Neural cell (in vitro differentiated cells): ENCODE data around the gene KRTAP4-6. TPM values are rescaled to one million over a fixed set of nuclear protein-coding genes. Genes with fewer than 3 reads are reported as not detected.
"Not testable (repeated sequence)": the region's sequence is repeated elsewhere in the genome, so short reads cannot be mapped to it uniquely, and the experiment has no call there.

Experiments used
- H2AFZ ChIP-seq: fragments of 200-600, 300-800 bp; sonication (generic), shearing (Covaris generic); 2 replicates; pipeline ENCODE4 v1.6.0; 2014; ENCODE audit warnings: low read depth, mild to moderate bottlenecking, antibody characterized with exemption, low read length, moderate library complexity
- H3F3A ChIP-seq: fragments of 200-600 bp; shearing (Covaris generic); 2 replicates; pipeline ENCODE4 v1.6.1; 2016; ENCODE audit warnings: mild to moderate bottlenecking, moderate library complexity, mixed read lengths, antibody characterized with exemption, low read length; ENCODE audit not compliant: insufficient read depth, poor library complexity, severe bottlenecking
- H3K27ac ChIP-seq: fragments of 200-600, 300-800 bp; sonication (generic), shearing (Covaris generic); 2 replicates; pipeline ENCODE4 v1.5.1; 2014; ENCODE audit warnings: mild to moderate bottlenecking, low read length, moderate library complexity
- H3K27me3 ChIP-seq: fragments of 300-800, 200-600 bp; sonication (generic), shearing (Covaris generic); 2 replicates; pipeline ENCODE4 v1.6.0; 2014; ENCODE audit warnings: mild to moderate bottlenecking, low read depth, low read length, moderate library complexity; ENCODE audit not compliant: insufficient read depth
- H3K36me3 ChIP-seq: fragments of 300-800, 200-600 bp; sonication (generic), shearing (Covaris generic); 2 replicates; pipeline ENCODE4 v1.5.1; 2014; ENCODE audit warnings: mild to moderate bottlenecking, antibody characterized with exemption, low read length, moderate library complexity; ENCODE audit not compliant: insufficient read depth
- H3K4me2 ChIP-seq: fragments of 300-800, 200-600 bp; sonication (generic), shearing (Covaris generic); 2 replicates; pipeline ENCODE4 v1.6.0; 2014; ENCODE audit warnings: mild to moderate bottlenecking, low read length
- H3K4me3 ChIP-seq: fragments of 300-800, 200-600 bp; sonication (generic), shearing (Covaris generic); 2 replicates; pipeline ENCODE4 v1.5.1; 2014; ENCODE audit warnings: mild to moderate bottlenecking, low read length, moderate library complexity
- H3K79me2 ChIP-seq: fragments of 200-600 bp; shearing (Covaris generic); replicated peaks from 2 replicates; pipeline ENCODE4 v1.6.0; 2014; ENCODE audit warnings: mild to moderate bottlenecking, low read length, moderate library complexity; ENCODE audit not compliant: insufficient read depth
- H3K9ac ChIP-seq: fragments of 300-800, 200-600 bp; sonication (generic), shearing (Covaris generic); 2 replicates; pipeline ENCODE4 v1.6.1; 2016; ENCODE audit warnings: mild to moderate bottlenecking, low read length, mixed read lengths
- H3K9me2 ChIP-seq: fragments of 200-600 bp; shearing (Covaris generic); 2 replicates; pipeline ENCODE4 v1.6.1; 2016; ENCODE audit warnings: mild to moderate bottlenecking, low read length, mixed read lengths; ENCODE audit not compliant: insufficient read depth
- H3K9me3 ChIP-seq: fragments of 200-600, 300-800 bp; sonication (generic), shearing (Covaris generic); 2 replicates; pipeline ENCODE4 v1.6.1; 2016; ENCODE audit warnings: mild to moderate bottlenecking, mixed run types, low read length, moderate library complexity, mixed read lengths
- H4K20me1 ChIP-seq: fragments of 200-600 bp; shearing (Covaris generic); 2 replicates; pipeline ENCODE4 v1.6.1; 2016; ENCODE audit warnings: mild to moderate bottlenecking, mixed run types; ENCODE audit not compliant: insufficient read depth
- EP300 ChIP-seq: fragments of 450-650 bp; conservative IDR thresholded peaks from 2 replicates; pipeline ENCODE4 v1.6.1; 2014; ENCODE audit warnings: antibody characterized with exemption, mild to moderate bottlenecking, moderate library complexity; ENCODE audit not compliant: poor library complexity, severe bottlenecking
- EZH2 ChIP-seq: fragments of 200-600, 300-800 bp; shearing (Covaris generic), sonication (generic); IDR thresholded peaks from 2 replicates; pipeline ENCODE4 v1.6.1; 2014; ENCODE audit warnings: antibody characterized with exemption, low read length, borderline replicate concordance, mild to moderate bottlenecking; ENCODE audit not compliant: insufficient read depth, poor library complexity, severe bottlenecking
- MXI1 ChIP-seq: fragments of 450-650 bp; conservative IDR thresholded peaks from 2 replicates; pipeline ENCODE4 v1.6.1; 2014; ENCODE audit warnings: antibody characterized with exemption, mild to moderate bottlenecking; ENCODE audit not compliant: poor library complexity, severe bottlenecking
- POLR2AphosphoS5 ChIP-seq: IDR thresholded peaks from 2 replicates; pipeline ENCODE4 v1.6.1; 2012
- RAD21 ChIP-seq: fragments of 450-650 bp; conservative IDR thresholded peaks from 2 replicates; pipeline ENCODE4 v1.6.1; 2014; ENCODE audit warnings: antibody characterized with exemption, mild to moderate bottlenecking, moderate library complexity
- REST ChIP-seq: IDR thresholded peaks from 2 replicates; pipeline ENCODE4 v1.6.1; 2012; ENCODE audit warnings: borderline replicate concordance
- SMC3 ChIP-seq: fragments of 450-650 bp; conservative IDR thresholded peaks from 2 replicates; pipeline ENCODE4 v1.6.1; 2014; ENCODE audit warnings: antibody characterized with exemption, mild to moderate bottlenecking, moderate library complexity; ENCODE audit not compliant: poor library complexity
- TAF1 ChIP-seq: IDR thresholded peaks from 2 replicates; pipeline ENCODE4 v1.6.1; 2012; ENCODE audit warnings: low read depth
- polyA plus RNA-seq: library from polyadenylated mRNA; depleted of rRNA; stranded (reverse); fragments of >200 nt; gene quantifications from 2 replicates; pipeline ENCODE4 v1.2.3, GENCODE V29; 2014
- TF ChIP-seq, protein P1 (sequence below): fragments of 450-650 bp; IDR thresholded peaks from 2 replicates; pipeline ENCODE4 v1.5.1; 2014; ENCODE audit warnings: antibody characterized with exemption, mild to moderate bottlenecking, moderate library complexity; ENCODE audit not compliant: poor library complexity, severe bottlenecking

KRTAP4-6 gene
- polyA plus RNA-seq, 1 donor from 2014 or later = not detected

DNA sequence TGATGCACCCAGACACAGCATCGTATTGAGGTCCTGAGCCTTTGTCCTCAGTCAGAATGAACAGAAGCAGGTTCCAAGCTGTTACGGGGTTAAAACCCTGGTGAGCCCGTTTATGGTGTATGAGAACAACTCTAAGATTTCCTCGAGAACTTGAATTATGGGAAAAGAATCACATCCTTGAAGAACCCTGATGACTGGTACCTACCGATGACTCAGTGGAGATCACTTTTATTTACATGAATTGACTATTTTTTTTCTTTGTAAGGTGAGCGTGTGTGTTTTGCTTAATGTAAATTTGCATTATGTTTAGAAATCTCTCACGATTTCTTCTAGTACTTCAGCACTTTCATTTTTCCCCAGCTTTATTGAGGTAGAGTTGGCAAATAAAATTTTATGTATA is 23.5 kb upstream of the KRTAP4-6 start:
- no peak overlapping the region for H3K4me3 ChIP-seq
- TF ChIP-seq, protein P1, sequence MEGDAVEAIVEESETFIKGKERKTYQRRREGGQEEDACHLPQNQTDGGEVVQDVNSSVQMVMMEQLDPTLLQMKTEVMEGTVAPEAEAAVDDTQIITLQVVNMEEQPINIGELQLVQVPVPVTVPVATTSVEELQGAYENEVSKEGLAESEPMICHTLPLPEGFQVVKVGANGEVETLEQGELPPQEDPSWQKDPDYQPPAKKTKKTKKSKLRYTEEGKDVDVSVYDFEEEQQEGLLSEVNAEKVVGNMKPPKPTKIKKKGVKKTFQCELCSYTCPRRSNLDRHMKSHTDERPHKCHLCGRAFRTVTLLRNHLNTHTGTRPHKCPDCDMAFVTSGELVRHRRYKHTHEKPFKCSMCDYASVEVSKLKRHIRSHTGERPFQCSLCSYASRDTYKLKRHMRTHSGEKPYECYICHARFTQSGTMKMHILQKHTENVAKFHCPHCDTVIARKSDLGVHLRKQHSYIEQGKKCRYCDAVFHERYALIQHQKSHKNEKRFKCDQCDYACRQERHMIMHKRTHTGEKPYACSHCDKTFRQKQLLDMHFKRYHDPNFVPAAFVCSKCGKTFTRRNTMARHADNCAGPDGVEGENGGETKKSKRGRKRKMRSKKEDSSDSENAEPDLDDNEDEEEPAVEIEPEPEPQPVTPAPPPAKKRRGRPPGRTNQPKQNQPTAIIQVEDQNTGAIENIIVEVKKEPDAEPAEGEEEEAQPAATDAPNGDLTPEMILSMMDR = no peak
- TF ChIP-seq POLR2AphosphoS5 (no peak), MXI1 (no peak), SMC3 (no peak), EP300 (no peak), TAF1 (no peak), EZH2 (no peak), REST (no peak), RAD21 (no peak)
- no peak overlapping the region for H3K9ac ChIP-seq
- H3K4me2 ChIP-seq = no peak overlapping the region
- H4K20me1 ChIP-seq = no peaks in the 10 kb centered on the region
- no peaks in the 10 kb centered on the region for H3K27me3 ChIP-seq
- H3F3A ChIP-seq = no peaks in the 10 kb centered on the region
- no peaks in the 10 kb centered on the region for H3K79me2 ChIP-seq
- no peaks in the 10 kb centered on the region for H3K9me3 ChIP-seq
- H3K27ac ChIP-seq = no peak overlapping the region
- no peaks in the 10 kb centered on the region for H3K36me3 ChIP-seq
- no peaks in the 10 kb centered on the region for H3K9me2 ChIP-seq
- no peak overlapping the region for H2AFZ ChIP-seq

GRCh38 chr17:41160648-41161047 is 20.3 kb upstream of the KRTAP4-6 start, which contains the start of gene KRTAP4-4:
KRTAP4-4 (minus strand) TSS chr17:41160748; CDS start chr17:41160691, 57 bp downstream.
- H3K9ac ChIP-seq = no peak within 1 kb of the TSS
- no peak within 1 kb of the TSS for H2AFZ ChIP-seq
- H3K9me2 ChIP-seq = no peaks in the 10 kb centered on the region
- no peaks in the 10 kb centered on the region for H3K27me3 ChIP-seq
- H3K9me3 ChIP-seq = no peaks in the 10 kb centered on the region
- H3K4me3 ChIP-seq = no peak within 1 kb of the TSS
- no peak for TF ChIP-seq REST
- no peak for TF ChIP-seq EP300
- no peak for TF ChIP-seq RAD21
- TF ChIP-seq TAF1 = no peak
- no peak for TF ChIP-seq SMC3
- no peak for TF ChIP-seq MXI1
- TF ChIP-seq EZH2 = no peak
- no peak for TF ChIP-seq POLR2AphosphoS5
- TF ChIP-seq, protein P1 = no peak
- H3K36me3 ChIP-seq = no peaks in the 10 kb centered on the region
- no peaks in the 10 kb centered on the region for H3F3A ChIP-seq
- no peak within 1 kb of the TSS for H3K4me2 ChIP-seq
- H3K79me2 ChIP-seq = no peaks in the 10 kb centered on the region
- H3K27ac ChIP-seq = no peak within 1 kb of the TSS
- H4K20me1 ChIP-seq = no peaks in the 10 kb centered on the region

DNA sequence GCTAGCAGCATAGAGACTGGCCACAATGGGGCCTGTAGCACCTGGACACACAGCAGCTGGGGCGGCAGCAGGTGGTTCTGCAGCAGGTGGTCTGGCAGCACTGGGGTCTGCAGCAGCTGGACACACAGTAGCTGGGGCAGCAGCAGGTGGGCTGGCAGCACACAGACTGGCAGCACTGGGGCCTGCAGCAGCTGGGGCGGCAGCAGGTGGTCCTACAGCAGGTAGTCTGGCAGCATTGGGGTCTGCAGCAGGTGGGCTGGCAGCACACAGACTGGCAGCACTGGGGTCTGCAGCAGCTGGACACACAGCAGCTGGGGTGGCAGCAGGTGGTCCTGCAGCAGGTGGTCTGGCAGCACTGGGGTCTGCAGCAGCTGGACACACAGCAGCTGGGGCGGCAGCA is 19.8 kb upstream of the KRTAP4-6 start:
- H3K79me2 ChIP-seq, H3K9me3 ChIP-seq, H3K36me3 ChIP-seq, H3K27me3 ChIP-seq, H4K20me1 ChIP-seq, H3F3A ChIP-seq, H3K4me2 ChIP-seq, H2AFZ ChIP-seq, H3K27ac ChIP-seq, H3K9ac ChIP-seq, H3K4me3 ChIP-seq, H3K9me2 ChIP-seq: not testable (repeated sequence)
